ENCODE data around the gene ILKAP. TPM values are rescaled to one million over a fixed set of nuclear protein-coding genes. Genes with fewer than 3 reads are reported as not detected.

The ILKAP gene
- total RNA-seq, 1 experiment from 2014 or later = 69.4 TPM

DNA sequence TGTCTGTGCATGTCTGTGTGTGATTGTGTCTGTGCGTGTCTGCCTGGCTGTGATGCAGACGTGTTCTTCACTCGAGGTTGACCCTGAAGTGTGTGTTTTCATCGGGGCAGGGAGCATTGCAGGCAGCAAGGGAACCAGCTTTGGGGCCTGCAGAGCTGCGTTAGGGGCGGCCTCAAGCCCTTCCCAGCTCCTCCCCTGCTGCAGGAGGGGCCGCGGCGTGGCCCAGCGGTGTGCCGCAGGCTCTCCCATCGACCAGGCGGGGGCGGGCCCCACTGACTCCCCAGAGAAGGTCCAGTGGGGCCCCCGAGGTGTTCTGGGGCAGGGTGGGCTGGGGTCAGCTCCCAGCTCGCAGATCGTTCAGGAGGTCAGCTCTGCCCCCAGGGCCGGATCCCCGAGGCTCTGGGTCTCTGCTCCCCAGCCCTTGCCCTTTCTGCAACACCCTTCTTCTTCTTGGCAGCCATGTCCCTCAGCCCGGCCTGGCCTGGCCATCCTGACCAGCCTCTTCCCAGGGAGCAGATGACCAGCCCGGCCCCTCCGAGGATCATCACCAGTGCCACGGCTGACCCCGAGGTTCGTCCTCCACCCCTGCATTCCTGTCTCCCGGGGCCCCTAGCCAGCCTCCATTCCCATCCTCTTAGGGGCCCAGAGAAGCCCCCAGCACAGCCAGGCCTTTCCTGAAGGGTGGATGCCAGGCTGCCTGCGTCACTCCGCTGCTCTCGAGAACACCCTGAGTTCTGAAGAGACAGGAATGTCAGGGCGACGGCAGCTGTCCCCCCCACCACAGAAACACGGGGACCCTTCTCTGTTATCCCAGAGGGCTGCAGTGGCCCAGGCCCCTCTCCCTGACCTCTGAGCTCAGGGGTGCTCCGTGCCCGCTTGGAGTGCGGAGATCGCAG, 76.1 kb downstream of the ILKAP start:
- no peak for DNase-seq
- peaks cover 4% of the 10 kb centered on the region for H3K9me3 ChIP-seq
- H3K36me3 ChIP-seq = no peaks in the 10 kb centered on the region
- no peak overlapping the region for H3K4me3 ChIP-seq
- no peaks in the 10 kb centered on the region for H3K27me3 ChIP-seq

DNA sequence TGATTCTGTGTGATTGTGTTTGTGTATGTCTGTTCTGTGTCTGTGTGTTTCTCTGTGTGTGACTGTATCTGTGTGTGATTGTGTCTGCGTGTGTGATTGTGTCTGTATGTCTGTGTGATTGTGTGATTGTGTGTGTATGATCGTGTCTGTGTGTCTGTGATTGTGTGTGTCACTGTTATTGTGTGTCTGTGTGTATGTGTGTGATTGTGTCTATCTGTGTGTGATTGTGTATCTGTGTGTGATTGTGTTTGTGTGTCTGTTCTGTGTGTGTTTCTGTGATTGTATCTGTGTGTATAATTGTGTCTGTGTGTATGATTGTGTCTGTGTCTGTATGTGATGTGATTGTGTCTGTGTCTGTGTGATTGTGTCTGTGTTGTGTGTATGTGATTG, 76.7 kb downstream of the ILKAP start:
- DNase-seq = no peak
- no peak overlapping the region for H3K4me3 ChIP-seq
- H3K9me3 ChIP-seq = peaks cover 4% of the 10 kb centered on the region
- H3K36me3 ChIP-seq = no peaks in the 10 kb centered on the region
- no peaks in the 10 kb centered on the region for H3K27me3 ChIP-seq

DNA sequence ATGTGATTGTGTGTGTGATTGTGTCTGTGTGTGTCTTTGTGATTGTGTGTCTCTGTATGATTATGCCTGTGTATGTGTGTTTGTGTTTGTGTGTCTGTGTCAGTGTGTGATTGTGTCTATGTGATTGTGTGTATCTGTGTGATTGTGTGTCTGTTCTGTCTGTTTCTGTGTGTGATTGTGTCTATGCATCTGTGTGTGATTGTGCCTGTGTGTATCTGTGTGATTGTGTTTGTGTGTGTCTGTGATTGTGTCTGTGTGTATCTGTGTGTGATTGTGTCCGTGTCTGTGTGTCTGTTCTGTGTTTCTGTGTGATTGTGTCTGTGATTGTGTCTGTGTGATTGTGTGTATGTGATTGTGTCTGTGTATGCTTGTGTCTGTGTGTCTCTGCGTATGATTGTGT, 77.2 kb downstream of the ILKAP start:
- DNase-seq = no peak
- peaks cover 4% of the 10 kb centered on the region for H3K9me3 ChIP-seq
- no peak overlapping the region for H3K4me3 ChIP-seq
- no peaks in the 10 kb centered on the region for H3K27me3 ChIP-seq
- no peaks in the 10 kb centered on the region for H3K36me3 ChIP-seq

GRCh38 chr2:238125127-238125885, 78.2 kb downstream of the ILKAP start:
- no peak overlapping the region for H3K4me3 ChIP-seq
- DNase-seq = no peak
- H3K9me3 ChIP-seq = peaks cover 4% of the 10 kb centered on the region
- H3K27me3 ChIP-seq = no peaks in the 10 kb centered on the region
- no peaks in the 10 kb centered on the region for H3K36me3 ChIP-seq

DNA sequence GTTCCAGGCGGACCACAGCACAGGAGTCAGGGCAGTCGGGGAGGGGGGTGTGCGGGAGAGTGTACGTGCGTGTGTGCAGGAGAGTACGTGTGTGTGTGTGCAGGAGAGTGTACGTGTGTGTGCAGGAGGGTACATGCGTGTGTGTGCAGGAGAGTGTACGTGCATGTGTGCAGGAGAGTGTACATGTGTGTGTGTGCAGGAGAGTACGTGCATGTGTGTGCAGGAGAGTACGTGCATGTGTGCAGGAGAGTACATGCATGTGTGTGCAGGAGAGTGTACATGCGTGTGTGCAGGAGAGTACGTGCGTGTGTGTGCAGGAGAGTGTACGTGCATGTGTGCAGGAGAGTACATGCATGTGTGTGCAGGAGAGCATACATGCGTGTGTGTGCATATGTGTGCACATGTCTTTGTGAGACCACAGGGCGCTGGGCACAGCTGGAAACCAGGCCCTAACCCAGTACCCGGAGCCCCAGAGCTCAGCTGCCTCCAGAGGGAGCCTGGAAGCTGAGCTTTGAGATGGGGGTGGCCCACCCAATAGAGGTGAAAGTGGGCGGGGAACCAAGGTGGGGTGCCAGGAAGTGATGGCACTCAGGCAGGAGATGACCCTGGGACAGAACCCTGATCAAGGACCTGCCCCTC, 78.9 kb downstream of the ILKAP start:
- H3K27me3 ChIP-seq = no peaks in the 10 kb centered on the region
- no peaks in the 10 kb centered on the region for H3K36me3 ChIP-seq
- H3K9me3 ChIP-seq = peaks cover 4% of the 10 kb centered on the region
- H3K4me3 ChIP-seq = no peak overlapping the region
- no peak for DNase-seq

- no peak for DNase-seq
- H3K9me3 ChIP-seq = peaks cover 4% of the 10 kb centered on the region
- H3K27me3 ChIP-seq = no peaks in the 10 kb centered on the region
- no peaks in the 10 kb centered on the region for H3K36me3 ChIP-seq
- no peak overlapping the region for H3K4me3 ChIP-seq
Measured at GRCh38 chr2:238123991-238124470, 79.5 kb downstream of the ILKAP start.

GRCh38 chr2:238123218-238123971, 80.1 kb downstream of the ILKAP start:
- peaks cover 4% of the 10 kb centered on the region for H3K9me3 ChIP-seq
- no peaks in the 10 kb centered on the region for H3K27me3 ChIP-seq
- H3K4me3 ChIP-seq = no peak overlapping the region
- DNase-seq = no peak
- no peaks in the 10 kb centered on the region for H3K36me3 ChIP-seq

GRCh38 chr2:238122287-238123217, 80.9 kb downstream of the ILKAP start:
- H3K4me3 ChIP-seq = no peak overlapping the region
- DNase-seq = no peak
- H3K27me3 ChIP-seq = no peaks in the 10 kb centered on the region
- peaks cover 4% of the 10 kb centered on the region for H3K9me3 ChIP-seq
- H3K36me3 ChIP-seq = no peaks in the 10 kb centered on the region

DNA sequence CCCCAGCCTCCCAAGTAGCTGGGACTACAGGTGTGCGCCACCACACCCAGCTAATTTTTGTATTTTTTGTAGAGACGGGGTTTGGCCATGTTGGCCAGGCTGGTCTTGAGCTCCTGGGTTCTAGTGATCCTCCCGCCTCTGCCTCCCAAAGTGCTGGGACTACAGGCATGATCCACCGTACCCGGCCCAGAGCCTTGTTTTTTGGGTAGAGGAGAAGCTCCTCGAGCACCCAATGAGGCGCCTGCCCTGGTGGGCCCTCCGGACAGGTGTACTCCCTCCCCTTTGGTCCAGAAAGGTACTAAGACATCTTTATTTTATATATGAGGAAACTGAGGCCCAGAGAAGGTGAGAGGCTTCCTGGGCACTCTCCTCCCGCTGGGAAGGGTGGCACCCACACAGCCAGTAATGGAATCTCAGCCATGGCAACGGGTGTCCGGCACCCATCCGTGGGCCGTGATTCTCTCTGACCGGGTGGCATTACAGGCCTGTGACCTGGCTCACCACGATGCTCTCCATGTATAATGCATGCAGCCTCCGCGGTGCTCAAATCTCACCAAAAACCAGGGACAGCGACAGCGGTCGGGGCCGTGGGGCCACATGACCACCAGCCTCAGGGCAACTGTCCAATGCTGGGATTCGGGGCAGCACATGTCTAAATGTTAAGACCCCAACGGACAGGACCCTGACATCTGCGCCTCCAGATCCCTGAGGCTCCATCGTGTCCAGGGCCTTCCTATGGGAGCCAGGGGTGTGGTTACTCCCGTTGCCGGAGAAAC, 81.8 kb downstream of the ILKAP start:
- Histone ChIP-seq H3K27me3 (no peaks in the 10 kb centered on the region), H3K4me3 (no peak overlapping the region), H3K9me3 (peaks cover 4% of the 10 kb centered on the region), H3K36me3 (no peaks in the 10 kb centered on the region)
- DNase-seq = no peak

DNA sequence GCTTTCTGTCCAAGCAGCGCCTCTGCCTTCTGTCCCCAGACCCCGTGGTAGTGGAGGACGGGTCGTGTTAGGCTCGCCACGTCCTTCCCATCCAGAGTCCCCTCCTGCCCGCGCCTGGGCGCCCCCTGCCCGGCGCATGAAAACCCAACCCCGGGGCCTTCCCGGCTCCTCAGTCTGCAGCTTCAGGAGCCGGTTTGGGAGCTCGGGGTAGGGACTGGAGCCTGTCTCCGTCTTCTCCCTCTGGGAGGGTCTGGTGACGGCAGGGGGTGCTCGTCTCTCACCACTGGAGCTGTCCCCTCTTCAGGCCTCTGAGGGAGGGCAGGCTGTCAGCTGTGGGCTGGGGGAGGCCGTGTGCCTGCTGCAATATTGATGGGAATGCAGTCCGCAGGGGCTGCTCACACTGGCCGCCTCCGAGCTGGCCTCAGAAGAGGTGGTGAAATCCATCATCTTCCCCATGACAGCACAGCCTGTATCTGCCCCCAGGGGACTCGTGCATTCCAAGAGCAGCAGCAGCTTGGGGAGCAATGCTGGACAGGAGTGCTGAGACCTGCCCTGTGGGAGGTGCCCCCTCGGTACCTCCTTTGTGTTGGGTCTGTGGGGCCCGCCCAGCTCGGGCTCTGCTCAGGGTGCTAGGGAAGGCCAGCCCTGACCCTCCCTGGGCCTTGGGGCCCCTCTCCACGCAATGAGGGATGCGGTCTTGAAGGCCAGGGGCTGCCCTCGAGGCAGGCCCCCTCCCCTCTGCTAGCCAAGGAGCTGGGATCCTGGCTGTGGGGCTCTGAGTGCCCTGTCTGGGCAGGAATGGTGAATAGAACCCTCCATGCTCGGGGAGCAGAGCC, 82.8 kb downstream of the ILKAP start:
- Histone ChIP-seq H3K4me3 (no peak overlapping the region), H3K36me3 (no peaks in the 10 kb centered on the region), H3K27me3 (no peaks in the 10 kb centered on the region), H3K9me3 (no peaks in the 10 kb centered on the region)
- no peak for DNase-seq

Other genes with a start within 250 kb of the ILKAP start
- gene UBE2F, start 236.7 kb downstream of the ILKAP start, total RNA-seq (2014; rRNA removed; shearing (Covaris generic); ENCODE audit: low replicate concordance) = 121 and 138 TPM in 2 replicates
- gene SCLY, start 142.7 kb downstream of the ILKAP start, total RNA-seq (2014; rRNA removed; shearing (Covaris generic); ENCODE audit: low replicate concordance) = 19.0 and 94.7 TPM in 2 replicates
- gene ESPNL, start 103.4 kb downstream of the ILKAP start, total RNA-seq (2014; rRNA removed; shearing (Covaris generic); ENCODE audit: low replicate concordance) = 0.03 TPM in 1 of 2 replicates, not detected in the other
- not detected in 2 replicates for gene KLHL30, start 65.0 kb downstream of the ILKAP start, total RNA-seq (2014; rRNA removed; shearing (Covaris generic); ENCODE audit: low replicate concordance)
- gene ERFE, start 44.7 kb downstream of the ILKAP start, total RNA-seq (2014; rRNA removed; shearing (Covaris generic); ENCODE audit: low replicate concordance) = 11.1 and 24.6 TPM in 2 replicates
- 23.5 and 30.4 TPM in 2 replicates for gene HES6, start 36.3 kb upstream of the ILKAP start, total RNA-seq (2014; rRNA removed; shearing (Covaris generic); ENCODE audit: low replicate concordance)
- gene PER2, start 84.9 kb upstream of the ILKAP start, total RNA-seq (2014; rRNA removed; shearing (Covaris generic); ENCODE audit: low replicate concordance) = 0.54 and 0.72 TPM in 2 replicates
- gene TRAF3IP1, start 116.8 kb upstream of the ILKAP start, total RNA-seq (2014; rRNA removed; shearing (Covaris generic); ENCODE audit: low replicate concordance) = 3.3 and 3.8 TPM in 2 replicates
- 16.0 and 36.1 TPM in 2 replicates for gene ASB1, start 223.2 kb upstream of the ILKAP start, total RNA-seq (2014; rRNA removed; shearing (Covaris generic); ENCODE audit: low replicate concordance)